ENCODE results near the gene ZNF124.
"Not testable (repeated sequence)": the region's sequence is repeated elsewhere in the genome, so short reads cannot be mapped to it uniquely, and the experiment has no call there.

Gene ZNF124

DNA sequence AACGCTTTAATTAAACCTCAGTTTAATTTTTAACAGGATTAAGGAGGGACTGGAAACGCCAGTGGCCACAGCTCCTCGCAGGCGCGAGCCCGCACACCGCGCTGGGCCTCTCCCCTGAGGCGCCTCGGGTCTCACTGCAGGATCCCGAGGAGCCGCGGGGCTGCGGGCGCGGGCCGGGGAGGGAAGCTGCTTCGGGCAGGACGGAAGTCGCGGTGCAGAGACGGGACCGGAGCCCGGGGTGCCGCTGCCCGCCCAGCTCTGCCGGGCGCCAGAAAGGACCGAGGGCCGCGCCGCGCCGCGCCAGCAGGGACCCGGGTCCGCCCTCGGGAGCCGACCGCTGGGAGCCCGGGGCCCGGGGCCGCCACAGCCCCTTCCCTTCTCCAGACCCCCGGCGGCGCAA lies 377 bp downstream of the ZNF124 start:
- DNase-seq = not testable (repeated sequence)

DNA sequence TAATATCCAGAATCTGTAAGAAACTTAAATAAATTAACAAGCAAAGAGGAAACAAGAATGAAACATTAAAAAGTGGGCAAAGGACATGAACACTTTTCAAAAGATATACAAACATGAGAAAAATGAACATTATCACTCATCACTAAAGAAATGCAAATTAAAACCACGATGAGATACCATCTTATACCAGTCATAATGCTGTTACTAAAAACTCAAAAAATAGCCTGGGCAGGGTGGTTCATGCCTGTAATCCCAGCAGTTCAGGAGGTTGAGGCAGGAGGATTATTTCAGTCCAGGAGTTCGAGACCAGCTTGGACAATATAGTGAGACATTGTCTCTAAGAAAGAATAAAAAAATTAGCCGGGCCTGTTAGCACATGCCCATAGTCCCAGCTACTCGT lies 6.1 kb downstream of the ZNF124 start:
- DNase-seq = no peak

DNA sequence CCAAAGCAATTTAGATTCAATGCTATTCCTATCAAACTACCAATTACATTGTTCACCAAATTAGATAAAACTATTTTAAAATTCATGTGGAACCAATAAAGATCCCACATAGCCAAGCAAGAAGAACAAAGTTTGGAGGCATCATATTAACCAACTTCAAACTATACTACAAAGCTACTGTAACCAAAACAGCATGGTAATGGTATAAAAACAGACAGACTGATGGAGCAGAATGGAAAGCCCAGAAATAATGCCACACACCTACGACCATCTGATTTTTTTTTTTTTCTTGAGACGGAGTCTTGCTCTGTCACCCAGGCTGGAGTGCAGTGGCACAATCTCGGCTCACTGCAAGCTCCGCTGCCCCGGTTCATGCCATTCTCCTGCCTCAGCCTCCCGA lies 7.1 kb downstream of the ZNF124 start:
- no peak for DNase-seq

DNA sequence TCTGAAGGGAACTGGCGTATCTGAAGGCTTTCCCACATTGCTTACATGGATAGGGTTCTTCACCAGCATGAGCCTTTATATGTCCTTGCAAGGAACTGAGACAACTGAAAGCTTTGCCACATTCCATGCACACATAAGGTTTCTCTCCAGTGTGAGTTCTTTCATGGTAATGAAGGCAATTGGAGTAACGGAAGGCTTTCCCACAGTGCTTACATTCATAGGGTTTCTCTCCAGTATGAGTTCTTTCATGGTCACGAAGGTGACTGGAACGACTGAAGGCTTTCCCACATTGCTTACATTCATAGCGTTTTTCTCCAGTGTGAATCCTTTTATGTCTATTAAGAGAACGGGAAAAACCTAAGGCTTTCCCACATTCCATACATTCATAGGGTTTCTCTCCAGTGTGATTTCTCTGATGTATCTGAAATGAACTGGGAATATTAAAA lies 15.0 kb downstream of the ZNF124 start:
- DNase-seq = no peak

DNA sequence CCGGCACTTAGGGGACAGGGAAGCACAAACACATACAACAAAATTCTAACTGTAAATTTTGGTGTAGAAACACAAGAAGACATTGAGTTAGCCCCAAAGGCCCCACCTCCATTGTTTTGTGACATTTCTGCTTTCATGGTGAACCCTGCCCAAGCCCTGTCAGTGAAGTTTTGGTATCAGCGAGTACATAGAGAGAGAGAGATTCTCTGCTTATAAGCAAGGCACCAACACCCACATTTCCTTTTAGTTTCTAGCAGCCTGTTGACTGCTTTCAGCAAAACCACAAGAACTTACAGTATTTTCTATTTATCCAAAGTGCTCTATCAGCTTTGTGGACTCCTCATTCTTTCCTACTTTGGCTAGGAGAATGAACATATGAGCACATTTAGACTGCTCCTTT lies 24.0 kb downstream of the ZNF124 start:
- no peak for DNase-seq

DNA sequence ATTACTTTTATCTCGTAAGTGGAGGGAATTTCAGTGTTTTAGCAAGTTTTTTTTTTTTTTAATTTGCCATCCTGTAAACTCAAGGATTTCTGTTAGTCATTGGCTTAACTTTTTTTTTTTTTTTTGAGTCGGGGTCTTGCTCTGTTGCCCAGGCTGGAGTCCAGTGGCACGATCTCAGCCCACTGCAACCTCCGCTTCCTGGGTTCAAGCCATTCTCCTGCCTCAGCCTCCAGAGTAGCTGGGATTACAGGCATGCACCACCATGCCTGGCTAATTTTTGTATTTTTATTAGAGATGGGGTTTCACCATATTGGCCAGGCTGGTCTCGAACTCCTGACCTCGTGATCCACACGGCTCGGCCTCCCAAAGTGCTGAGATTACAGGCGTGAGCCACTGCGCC lies 24.7 kb downstream of the ZNF124 start:
- DNase-seq = not testable (repeated sequence)

DNA sequence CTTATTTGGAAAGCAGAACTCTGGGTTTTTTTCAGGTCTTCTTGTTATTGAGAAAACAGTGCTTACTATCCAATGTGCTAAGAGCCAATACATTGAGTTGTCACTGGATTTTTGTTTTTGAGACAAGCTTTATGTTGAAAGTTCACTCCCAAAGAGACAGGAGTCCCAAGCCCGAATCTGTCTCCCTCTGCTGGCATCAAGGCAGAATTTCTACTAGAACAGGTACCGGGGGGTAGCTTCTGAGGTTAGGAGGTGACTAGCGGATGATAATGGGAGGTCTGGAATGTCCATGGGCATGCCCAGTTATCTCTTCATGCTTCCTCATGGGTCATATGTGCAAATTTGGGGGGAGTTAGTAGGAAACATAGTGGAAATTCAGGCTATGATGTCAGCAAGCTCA lies 25.1 kb downstream of the ZNF124 start:
- DNase-seq = no peak

DNA sequence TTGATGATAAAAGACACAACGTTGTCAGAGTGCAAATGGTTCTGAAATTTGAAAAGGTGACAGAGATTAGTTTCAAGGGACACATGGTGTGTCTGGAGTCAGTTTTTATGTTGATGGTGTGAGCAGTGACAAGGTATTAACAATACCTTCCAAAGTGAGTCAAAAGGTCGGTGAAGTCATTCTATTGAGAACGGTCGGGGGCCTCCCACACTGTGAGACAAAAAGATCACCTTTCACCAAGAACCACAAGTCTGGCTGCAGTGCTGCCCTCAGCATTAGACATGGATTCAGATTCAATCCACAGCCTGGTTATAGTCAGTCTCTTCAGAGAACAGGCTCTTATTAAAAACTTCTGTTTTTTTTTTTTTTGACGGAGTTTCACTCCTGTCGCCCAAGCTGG lies 26.5 kb downstream of the ZNF124 start:
- no peak for DNase-seq

DNA sequence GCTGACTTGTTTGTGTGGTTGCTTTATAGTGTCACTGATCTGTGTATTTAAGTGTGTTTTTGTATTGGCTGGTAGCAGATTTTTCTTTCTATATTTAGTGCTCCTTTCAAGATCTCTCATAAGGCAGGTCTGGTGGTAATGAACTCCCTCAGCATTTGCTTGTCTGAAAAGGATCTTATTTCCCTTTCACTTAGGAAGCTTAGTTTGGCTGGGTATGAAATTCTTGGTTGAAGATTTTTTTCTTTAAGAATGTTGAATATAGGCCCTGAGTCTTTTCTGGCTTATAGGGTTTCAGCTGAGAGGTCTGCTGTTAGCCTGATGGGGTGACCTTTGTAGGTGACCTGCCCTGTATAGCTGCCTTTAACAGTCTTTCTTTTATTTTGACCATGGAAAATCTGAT lies 32.3 kb downstream of the ZNF124 start:
- DNase-seq = not testable (repeated sequence)

DNA sequence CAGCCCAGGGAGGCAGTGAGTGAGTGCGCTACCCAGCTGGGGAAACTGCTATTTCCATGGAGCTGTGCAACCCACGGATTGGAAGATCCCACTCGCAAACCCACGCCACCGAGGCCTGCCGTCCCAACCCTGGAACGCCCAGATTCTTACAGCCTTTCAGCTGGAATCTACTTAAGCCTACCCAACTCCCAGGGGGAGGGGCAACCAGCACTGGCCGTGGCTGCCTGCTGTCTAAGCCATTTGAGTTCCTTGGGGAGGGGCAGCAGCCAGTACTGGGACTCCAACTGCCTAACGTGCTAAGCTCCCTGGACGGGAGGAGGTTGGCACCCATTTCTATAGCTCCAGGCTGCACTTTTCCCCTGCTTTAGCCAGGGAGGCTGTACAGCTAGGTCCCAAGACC lies 40.6 kb downstream of the ZNF124 start:
- DNase-seq = no peak

DNA sequence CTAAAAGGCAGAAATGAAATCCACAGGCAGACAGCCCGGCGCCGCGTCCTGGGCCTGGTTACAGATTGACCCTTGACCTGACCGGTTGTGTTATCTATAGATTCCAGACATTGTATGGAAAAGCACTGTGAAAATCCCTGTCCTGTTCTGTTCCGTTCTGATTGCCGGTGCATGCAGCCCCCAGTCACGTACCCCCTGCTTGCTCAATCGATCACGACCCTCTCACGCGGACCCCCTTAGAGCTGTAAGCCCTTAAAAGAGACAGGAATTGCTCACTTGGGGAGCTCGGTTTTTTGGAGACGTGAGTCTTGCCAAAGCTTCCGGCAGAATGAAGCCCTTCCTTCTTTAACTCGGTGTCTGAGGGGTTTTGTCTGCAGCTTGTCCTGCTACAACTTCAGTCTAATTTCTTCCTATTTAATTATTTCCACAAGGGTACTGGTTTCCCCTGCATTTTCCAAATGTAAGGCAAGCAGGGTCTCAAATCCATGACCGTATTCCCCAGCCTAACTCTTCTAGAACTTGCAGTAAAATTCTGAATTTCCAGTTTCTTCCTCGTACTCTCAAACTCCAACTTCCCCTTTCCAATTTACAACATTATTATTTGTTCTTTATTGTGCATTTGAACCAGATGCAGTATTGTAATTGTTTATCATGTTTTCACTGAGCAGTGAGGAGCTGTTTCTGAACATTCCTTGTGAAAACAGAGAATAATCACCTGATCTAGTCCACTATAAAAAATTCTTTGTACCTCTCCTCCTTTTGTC lies 44.1 kb downstream of the ZNF124 start:
- not testable (repeated sequence) for DNase-seq

DNA sequence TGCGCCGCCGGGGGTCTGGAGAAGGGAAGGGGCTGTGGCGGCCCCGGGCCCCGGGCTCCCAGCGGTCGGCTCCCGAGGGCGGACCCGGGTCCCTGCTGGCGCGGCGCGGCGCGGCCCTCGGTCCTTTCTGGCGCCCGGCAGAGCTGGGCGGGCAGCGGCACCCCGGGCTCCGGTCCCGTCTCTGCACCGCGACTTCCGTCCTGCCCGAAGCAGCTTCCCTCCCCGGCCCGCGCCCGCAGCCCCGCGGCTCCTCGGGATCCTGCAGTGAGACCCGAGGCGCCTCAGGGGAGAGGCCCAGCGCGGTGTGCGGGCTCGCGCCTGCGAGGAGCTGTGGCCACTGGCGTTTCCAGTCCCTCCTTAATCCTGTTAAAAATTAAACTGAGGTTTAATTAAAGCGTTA lies 45.2 kb downstream of the ZNF124 start:
- DNase-seq = not testable (repeated sequence)

DNA sequence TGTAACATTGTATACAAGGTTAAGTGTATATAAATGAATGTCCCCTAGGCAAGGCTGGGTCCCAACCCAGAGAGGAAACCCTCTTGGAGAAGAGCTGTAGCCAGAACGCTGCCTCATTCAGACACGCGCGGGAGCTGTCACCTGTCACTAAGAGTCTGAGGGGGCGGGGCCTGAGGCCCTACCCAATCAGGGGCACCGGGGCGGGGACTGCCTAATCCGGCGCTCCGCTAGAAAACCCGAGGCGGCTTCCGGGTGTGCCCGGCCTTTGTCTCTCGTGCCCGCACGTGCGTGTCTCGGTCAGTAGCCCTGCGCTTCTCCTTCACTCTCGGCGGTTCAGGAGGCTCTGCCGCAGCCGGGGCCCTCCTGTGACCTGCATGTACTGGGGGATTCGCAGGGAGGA lies 45.7 kb downstream of the ZNF124 start:
- DNase-seq = not testable (repeated sequence)

DNA sequence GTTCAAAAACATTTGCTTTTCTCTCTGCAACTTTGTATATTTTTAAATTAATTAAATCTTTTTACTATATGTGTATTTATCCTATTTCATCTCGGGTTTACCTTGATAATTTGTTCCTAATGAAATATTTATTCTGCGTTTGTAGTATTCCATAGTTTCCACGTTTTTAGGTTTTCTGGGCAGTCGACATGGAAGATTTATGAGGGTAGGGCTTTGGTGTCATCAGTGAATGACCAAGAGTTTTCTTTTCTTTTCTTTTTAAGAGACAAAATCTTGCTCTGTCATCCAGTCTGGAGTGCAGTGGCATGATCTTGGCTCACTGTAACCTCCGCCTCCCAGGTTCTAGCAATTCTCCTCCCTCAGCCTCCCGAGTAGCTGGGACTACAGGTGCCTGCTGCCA lies 50.4 kb downstream of the ZNF124 start:
- no peak for DNase-seq

DNA sequence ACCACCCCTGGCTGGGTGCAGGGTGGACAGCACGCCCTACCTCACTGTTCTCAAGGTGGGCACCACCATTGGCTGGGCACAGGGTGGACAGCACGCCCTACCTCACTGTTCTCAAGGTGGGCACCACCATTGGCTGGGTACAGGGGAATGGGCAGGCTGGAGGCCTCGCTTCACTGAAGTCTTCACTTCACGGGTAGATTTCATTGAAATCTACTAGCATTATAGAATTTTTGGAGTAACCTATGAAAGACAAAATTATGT lies 51.5 kb downstream of the ZNF124 start:
- not testable (repeated sequence) for DNase-seq

DNA sequence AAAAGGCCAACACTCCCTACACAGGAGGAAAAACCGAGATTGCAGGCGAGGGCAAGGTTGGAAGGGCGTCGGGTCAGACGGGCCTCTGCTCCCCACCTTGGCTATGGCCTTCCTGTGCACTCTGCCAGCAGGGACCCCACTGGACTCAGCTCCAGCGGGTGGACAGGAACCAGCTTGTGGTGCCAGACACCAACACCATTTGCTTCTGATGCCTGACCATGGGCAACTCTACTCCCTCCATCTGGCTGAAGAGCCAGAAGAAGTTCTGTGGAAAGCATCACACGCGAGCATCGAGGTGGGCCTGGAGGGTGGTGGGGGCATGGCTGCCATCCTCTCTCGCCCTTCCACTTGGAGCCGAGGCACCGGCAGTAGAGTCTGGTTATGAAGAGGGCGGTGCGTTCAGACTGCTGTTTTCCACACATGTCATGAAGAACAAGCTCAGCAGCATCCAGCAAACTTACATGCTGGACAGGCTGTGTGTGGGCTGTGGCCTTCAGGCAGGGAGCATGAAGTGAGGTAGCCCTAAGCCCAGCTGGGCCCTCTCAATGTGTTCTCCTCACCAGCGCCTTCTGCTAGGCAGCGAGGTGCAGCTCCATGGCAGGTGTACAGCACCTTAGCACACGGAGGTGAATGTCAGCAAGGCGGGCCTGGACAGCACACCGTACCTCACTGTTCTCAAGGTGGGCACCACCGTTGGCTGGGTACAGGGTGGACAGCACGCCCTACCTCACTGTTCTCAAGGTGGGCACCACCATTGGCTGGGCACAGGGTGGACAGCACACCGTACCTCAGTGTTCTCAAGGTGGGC lies 52.0 kb downstream of the ZNF124 start:
- DNase-seq = no peak

DNA sequence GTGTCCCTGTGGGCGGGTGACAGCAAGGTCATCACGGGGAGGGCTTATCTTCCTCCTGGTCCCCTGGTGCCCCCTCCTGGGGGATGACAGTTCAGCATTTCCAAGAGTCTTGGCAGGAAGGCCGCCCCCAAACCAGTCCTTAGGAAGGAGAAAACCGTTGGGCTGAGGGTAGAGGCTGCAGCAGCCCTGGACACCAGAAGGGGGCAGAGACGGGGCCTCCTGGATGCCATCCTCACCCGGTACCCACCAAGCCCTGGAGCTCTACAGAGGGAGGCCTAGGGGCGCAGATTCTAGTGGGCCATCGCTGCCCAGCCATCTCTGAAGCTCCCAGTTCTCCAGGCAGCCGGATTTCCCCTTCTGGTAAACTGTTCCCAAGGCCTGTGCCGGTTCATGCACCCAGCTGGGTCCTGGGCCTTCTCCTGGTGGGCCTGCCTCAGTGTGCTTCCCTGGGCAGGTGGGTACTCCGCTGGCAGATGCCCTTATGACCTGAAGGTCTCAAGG lies 52.8 kb downstream of the ZNF124 start:
- DNase-seq = peak; percentile 63

DNA sequence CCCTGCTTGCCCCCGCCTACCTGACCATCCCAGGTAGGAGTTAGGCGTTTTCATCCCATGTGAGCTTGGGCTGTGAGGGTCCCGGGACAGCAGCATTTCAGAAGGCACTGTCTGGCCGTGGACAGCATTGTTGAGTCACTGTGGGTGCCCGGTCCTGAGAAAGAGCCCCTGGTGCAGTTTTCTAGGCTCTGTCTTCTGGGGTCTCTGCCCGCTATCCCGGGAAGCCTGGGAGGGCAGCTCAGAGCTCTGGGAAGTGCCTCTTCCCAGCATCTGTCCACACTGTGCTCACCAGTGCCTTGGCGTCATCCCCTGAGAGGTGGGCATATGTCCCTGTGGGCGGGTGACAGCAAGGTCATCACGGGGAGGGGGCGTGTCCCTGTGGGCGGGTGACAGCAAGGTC lies 56.3 kb downstream of the ZNF124 start:
- DNase-seq = no peak

DNA sequence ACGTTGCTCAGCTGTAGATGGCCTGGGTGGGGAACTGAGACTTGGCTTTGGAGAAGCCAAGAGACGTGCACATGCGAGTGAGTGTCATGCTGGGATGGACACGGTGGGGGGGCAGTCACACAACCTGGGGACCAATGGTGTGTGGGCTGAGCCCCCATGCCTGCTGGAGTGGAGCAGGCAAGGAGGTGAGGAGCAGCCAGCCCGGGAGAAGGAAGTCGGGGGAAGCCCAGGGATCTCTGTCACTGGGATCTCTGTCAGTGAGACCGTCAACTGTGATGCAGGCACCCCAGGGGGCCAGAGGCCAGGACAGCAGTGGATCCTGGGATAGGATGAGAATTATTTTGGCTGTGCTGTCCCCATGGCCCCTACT lies 56.7 kb downstream of the ZNF124 start:
- DNase-seq = no peak

DNA sequence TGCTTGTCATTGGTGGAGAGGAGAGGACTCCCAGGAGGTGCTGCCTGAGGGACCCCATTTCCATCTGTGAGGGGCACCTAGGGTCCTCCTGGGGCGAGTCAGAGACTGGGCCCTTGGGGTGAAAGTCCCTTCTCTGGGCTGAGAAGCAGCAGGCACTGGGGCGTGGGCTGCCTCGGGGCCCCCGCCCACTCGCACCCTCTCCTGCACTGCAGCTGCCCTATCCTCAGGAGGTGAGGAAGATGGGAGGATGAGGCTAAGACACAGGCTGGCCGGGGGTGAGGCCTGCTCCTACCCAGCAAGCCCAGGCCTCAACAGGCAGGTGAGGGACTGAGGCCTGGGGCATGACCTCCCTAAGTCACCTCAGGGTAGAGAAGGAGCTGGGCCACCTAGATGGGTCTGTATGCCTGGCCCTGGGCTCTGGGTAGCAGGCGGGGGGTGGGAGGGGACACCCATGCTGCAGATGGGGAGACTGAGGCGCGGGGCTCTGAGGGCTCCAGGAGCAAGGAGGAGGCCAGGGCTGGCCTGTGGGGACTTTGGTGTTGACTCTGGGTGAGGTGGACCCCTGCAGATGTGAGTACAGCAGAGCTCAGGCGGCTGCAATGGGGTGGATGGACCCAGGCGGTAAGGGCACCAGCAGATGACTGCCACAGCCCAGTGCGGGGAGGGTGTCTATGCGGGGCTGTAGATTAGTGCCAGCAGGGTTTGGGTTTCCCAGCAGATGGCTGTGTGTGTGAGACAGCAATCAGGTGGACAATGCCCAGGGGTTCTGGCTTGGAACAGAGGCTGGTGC lies 57.3 kb downstream of the ZNF124 start:
- no peak for DNase-seq

DNA sequence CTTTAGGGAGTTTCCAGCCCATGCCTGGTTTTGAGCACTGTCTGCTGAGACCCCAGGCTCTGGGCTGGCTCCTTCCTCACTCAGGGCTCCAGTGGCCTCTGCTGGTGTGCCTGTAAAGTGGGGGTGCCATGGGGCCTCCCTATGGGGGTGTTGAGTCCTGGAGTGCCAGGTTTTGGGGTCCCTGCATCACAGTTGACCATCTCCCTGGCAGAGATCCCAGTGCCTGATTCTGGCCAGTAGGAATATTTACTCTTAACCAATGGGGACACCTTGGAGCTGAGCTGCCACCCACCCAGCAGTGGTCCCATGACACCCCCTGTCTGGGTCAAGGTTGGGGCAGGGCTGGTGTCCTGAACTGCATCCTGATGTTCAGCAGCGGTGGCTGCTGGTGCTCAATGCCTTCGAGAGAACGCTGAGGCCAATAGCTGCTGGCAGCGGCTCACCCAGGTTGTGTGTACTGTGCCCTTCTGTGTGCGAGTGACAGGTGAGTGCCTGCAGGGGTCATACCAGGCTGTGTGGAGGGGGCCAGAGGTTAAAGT lies 58.0 kb downstream of the ZNF124 start:
- DNase-seq = no peak

DNA sequence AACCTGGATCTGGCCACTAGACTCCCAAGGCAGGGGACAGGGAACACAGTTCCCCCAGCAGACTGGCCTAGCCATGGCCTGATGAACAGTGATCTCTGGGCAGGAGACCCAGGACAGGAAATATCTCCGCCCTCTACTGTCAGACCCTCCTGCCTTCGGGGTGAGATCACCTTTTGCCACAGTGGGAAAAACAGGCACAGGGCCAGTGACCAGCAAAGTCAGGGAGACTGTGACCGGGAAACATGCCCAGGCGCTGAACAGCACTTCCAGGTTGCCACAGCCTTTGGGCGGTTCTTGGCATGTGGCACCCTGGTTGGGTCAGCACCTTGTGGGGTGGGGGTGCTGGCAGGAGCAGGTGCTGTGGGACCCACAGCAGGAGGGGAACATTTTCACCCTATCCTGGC lies 58.7 kb downstream of the ZNF124 start:
- no peak for DNase-seq

DNA sequence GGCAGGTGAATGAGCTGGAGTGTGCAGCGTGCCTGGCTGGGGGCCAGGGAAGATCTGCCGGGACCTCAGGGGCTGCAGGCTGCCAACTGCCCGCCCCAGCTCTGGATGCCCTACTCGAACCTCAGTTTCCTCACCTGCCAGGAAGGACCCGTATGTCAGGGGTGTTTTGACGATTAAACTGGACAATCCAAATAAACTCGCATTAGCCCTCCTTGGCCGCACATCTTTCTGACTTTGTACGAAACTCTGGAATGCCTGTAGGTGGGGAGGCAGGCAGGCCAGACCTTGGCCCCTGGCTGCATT lies 59.4 kb downstream of the ZNF124 start:
- no peak for DNase-seq
